PC-9 (cell line): ENCODE results near the gene XRCC6. TPM values are rescaled to one million over a fixed set of nuclear protein-coding genes. Genes with fewer than 3 reads are reported as not detected.

Experiments used
- BruUV-seq: library from RNA; stranded (reverse); fragments of 400-500 nt; replicated peaks from 2 replicates; lab custom pipeline; 2021; lab: Mats Ljungman, UMichigan
- CTCF ChIA-PET: fragments of 300-600 bp; sonication (Branson Sonifier 250); formaldehyde crosslinking; loops from one replicate; lab custom pipeline; 2022; ENCODE audit warnings: antibody characterized with exemption; lab: Charles Lee
- POLR2A ChIA-PET: fragments of 300-600 bp; sonication (Branson Sonifier 250); formaldehyde crosslinking; loops from one replicate; lab custom pipeline; 2022; ENCODE audit warnings: antibody characterized with exemption; ENCODE audit not compliant: unreplicated experiment; lab: Charles Lee
- DNase-seq, 2 experiments: peaks; one replicate each; pipeline versions ENCODE4 v3.0.0 to v3.0.0-alpha.2; 2015 to 2022; ENCODE audit warnings: mixed read lengths in 1 of 2
- H2AFZ ChIP-seq: fragments of 200-600 bp; sonication (generic); 2 replicates; pipeline ENCODE4 v1.8.1; 2017; ENCODE audit warnings: antibody characterized with exemption
- H3F3A ChIP-seq: fragments of 200-600 bp; sonication (generic); 2 replicates; pipeline ENCODE4 v1.8.1; 2017; ENCODE audit warnings: antibody characterized with exemption, mild to moderate bottlenecking, low read depth; ENCODE audit not compliant: insufficient read depth
- H3K27ac ChIP-seq: fragments of 200-600 bp; sonication (generic); 2 replicates; pipeline ENCODE4 v1.6.1; 2016; ENCODE audit warnings: mixed run types
- H3K27me3 ChIP-seq: fragments of 200-600 bp; sonication (generic); 2 replicates; pipeline ENCODE4 v1.6.1; 2016; ENCODE audit warnings: low read depth, mixed run types; ENCODE audit not compliant: insufficient read depth
- H3K36me3 ChIP-seq: fragments of 200-600 bp; sonication (generic); 2 replicates; pipeline ENCODE4 v1.6.1; 2016; ENCODE audit warnings: low read depth, mixed run types
- H3K4me1 ChIP-seq: fragments of 200-600 bp; sonication (generic); replicated peaks from 2 replicates; pipeline ENCODE4 v1.6.1; 2016; ENCODE audit warnings: mixed run types; ENCODE audit not compliant: insufficient read depth
- H3K4me2 ChIP-seq: fragments of 200-600 bp; sonication (generic); 2 replicates; pipeline ENCODE4 v1.6.1; 2017; ENCODE audit warnings: mixed run types
- H3K4me3 ChIP-seq: fragments of 200-600 bp; sonication (generic); 2 replicates; pipeline ENCODE4 v1.6.1; 2016; ENCODE audit warnings: mixed run types
- H3K79me2 ChIP-seq: fragments of 200-600 bp; sonication (generic); 2 replicates; pipeline ENCODE4 v1.6.1; 2017; ENCODE audit warnings: low read depth, mixed run types
- H3K9me2 ChIP-seq: fragments of 200-600 bp; sonication (generic); 2 replicates; pipeline ENCODE4 v1.8.1; 2017; ENCODE audit warnings: mild to moderate bottlenecking; ENCODE audit not compliant: insufficient read depth
- H3K9me3 ChIP-seq: fragments of 200-600 bp; sonication (generic); 2 replicates; pipeline ENCODE4 v1.8.1; 2016; ENCODE audit warnings: low read depth; ENCODE audit not compliant: insufficient read depth
- H4K20me1 ChIP-seq: fragments of 200-600 bp; sonication (generic); 2 replicates; pipeline ENCODE4 v1.8.1; 2017; ENCODE audit not compliant: insufficient read depth
- CTCF ChIP-seq: fragments of 200-600 bp; sonication (generic); conservative IDR thresholded peaks from 2 replicates; pipeline ENCODE4 v1.6.1; 2017; ENCODE audit warnings: mixed run types, antibody characterized with exemption, mild to moderate bottlenecking, moderate library complexity
- EZH2 ChIP-seq: fragments of 200-600 bp; sonication (generic); IDR thresholded peaks from 2 replicates; pipeline ENCODE4 v1.8.0; 2017; ENCODE audit warnings: antibody characterized with exemption, low read depth
- intact Hi-C: fragments of 100-400 bp; cut with micrococcal nuclease; formaldehyde crosslinking; loops from one replicate; pipeline ENCODE4 v1.10.0; 2022; ENCODE audit not compliant: unreplicated experiment
- total RNA-seq: library from RNA; stranded (reverse); gene quantifications from 2 replicates; pipeline ENCODE4 v1.2.3, GENCODE V29; 2021

XRCC6 gene
- total RNA-seq, 1 experiment from 2014 or later: 486 TPM

GRCh38 chr22:41598081-41598480, 23.0 kb upstream of the XRCC6 start:
- Histone ChIP-seq H3K36me3 (peaks cover 17% of the 10 kb centered on the region; the same call in 1 of the 2 replicates), H3K79me2 (no peaks in the 10 kb centered on the region), H2AFZ (no peak overlapping the region), H3K4me2 (no peak overlapping the region), H3K27me3 (no peaks in the 10 kb centered on the region), H3F3A (peaks cover 53% of the 10 kb centered on the region), H3K27ac (no peak overlapping the region), H3K4me1 (no peaks in the 10 kb centered on the region), H3K9me3 (no peaks in the 10 kb centered on the region), H3K9me2 (no peaks in the 10 kb centered on the region), H4K20me1 (no peaks in the 10 kb centered on the region; the same call in 1 of the 2 replicates), H3K4me3 (no peak overlapping the region)
- no TSS peak for BruUV-seq
- POLR2A ChIA-PET: no interaction called here
- no peak for TF ChIP-seq EZH2
- CTCF ChIA-PET: interaction anchor here (0.8 to 2.1 kb wide), 3 partner anchors 8 to 162 kb away, joined by 6 to 11 read pairs (median 7); partner anchors contain the start of gene PMM1
- intact Hi-C loops: loop anchor here (10.0 kb wide), 1 partner anchor 193 kb away; no protein-coding TSS in a partner anchor
- DNase-seq: no peak

DNA sequence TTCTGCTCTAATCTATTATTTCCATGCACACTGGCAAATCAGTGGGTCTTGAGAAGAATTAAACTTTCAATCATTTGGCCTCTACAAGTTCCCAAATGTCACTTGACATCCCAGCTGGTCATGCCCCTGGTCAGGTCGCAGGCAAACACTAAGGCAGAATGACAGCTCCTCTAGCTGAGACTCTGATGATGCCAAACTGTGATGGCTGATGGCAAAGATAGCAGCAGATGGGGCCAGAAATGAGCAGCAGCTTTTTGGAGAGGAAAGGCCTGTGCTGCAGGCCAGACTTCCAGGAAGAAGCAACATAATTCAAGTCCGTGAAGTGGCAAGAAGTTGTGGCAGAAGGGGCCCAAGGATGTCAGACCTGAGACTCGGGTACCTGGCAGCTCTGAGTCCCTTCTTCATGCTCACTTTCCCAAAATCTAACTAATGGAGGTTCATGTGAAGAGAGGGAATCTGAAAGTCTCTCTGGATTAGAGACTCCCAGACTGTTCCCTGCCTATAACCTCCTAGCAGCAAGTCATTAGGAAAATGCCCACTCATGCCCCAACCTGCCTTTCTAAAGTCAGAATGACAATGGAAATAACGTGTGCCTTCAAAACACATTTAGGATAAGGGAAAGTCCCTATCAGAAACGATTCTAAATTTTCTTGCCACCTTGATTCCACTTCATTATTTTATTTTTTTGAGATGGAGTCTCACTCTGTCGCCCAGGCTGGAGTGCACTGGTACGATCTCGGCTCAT, 22.0 kb upstream of the XRCC6 start:
- H3K9me2 ChIP-seq: no peaks in the 10 kb centered on the region
- no peaks in the 10 kb centered on the region; the same call in 1 of the 2 replicates for H4K20me1 ChIP-seq
- no peaks in the 10 kb centered on the region for H3K79me2 ChIP-seq
- H3K27me3 ChIP-seq: no peaks in the 10 kb centered on the region
- no peaks in the 10 kb centered on the region for H3K4me1 ChIP-seq
- H2AFZ ChIP-seq: no peak overlapping the region
- no TSS peak for BruUV-seq
- no peak overlapping the region for H3K27ac ChIP-seq
- intact Hi-C loops: loop anchor here (10.0 kb wide), 1 partner anchor 194 kb away; no protein-coding TSS in a partner anchor
- peaks cover 56% of the 10 kb centered on the region for H3F3A ChIP-seq
- H3K36me3 ChIP-seq: peaks cover 23% of the 10 kb centered on the region; the same call in 1 of the 2 replicates
- H3K9me3 ChIP-seq: no peaks in the 10 kb centered on the region
- H3K4me3 ChIP-seq: no peak overlapping the region
- ChIA-PET POLR2A (interaction anchor here (0.6 kb wide), 1 partner anchor 22 kb away, joined by 7 read pairs; the partner anchor contains the start of genes DESI1 and XRCC6), CTCF (interaction anchor here (0.8 kb wide), 1 partner anchor 9 kb away, joined by 7 read pairs; the partner anchor contains the start of gene PMM1)
- no peak overlapping the region for H3K4me2 ChIP-seq
- TF ChIP-seq CTCF (no peak), EZH2 (no peak)
- no peak for DNase-seq

DNA sequence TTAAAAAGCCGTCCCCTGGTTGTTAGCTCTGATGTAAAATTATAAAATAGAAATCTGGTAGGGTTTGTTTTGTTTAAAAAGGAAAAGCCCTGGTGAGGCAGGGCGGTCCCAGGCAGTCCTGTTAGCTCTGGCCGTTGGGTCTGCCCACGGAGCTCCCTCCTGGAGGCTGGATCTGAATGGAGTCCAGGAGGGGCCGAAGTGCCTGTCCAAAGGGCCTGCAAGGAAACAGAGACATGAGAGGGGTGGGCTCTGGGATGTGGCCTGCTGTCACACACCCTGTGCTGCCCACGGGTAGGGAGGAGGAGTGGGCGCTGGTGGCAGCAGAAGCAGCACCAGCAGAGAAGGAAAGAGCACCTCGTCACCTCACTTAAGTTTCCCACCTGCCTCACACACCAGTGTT, 20.1 kb upstream of the XRCC6 start:
- ChIA-PET CTCF (no interaction called here), POLR2A (no interaction called here)
- H3F3A ChIP-seq: peaks cover 48% of the 10 kb centered on the region
- no peaks in the 10 kb centered on the region for H3K27me3 ChIP-seq
- peaks cover 40% of the 10 kb centered on the region; the same call in 1 of the 2 replicates for H3K36me3 ChIP-seq
- intact Hi-C loops: no loop called here
- no peak overlapping the region for H3K27ac ChIP-seq
- no peak overlapping the region for H3K4me2 ChIP-seq
- H3K4me1 ChIP-seq: no peaks in the 10 kb centered on the region
- H3K4me3 ChIP-seq: no peak overlapping the region
- no peak for DNase-seq
- H3K79me2 ChIP-seq: no peaks in the 10 kb centered on the region
- H3K9me2 ChIP-seq: no peaks in the 10 kb centered on the region
- TF ChIP-seq CTCF: no peak
- TF ChIP-seq EZH2: no peak
- peaks cover 3% of the 10 kb centered on the region; the same call in 1 of the 2 replicates for H4K20me1 ChIP-seq
- no peak overlapping the region for H2AFZ ChIP-seq
- no peaks in the 10 kb centered on the region for H3K9me3 ChIP-seq
- no TSS peak for BruUV-seq
